ENCODE measurements around the gene DGKH.

DGKH gene

DNA sequence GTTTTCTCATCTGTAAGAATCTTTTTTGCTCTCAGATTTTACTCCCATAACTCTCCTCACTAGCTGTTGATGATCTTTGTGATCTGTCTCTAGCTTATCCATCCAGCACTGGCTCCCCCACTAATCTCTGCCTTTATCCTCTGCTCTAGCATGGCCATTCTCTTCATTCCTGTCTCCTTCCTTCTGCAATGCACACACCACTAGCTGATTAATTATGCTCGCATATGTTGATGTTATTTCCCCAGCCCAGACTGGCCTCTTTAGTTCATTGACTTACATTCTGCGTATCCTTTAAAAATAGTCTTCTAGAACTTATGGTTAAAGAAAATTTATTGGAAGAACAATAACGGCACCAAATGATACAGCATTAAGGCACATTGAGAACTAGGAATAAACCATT, 52.5 kb downstream of the DGKH start:
- no peaks in the 10 kb centered on the region for H3K9me3 ChIP-seq
- no peaks in the 10 kb centered on the region for H3K36me3 ChIP-seq
- no peak overlapping the region for H3K27ac ChIP-seq
- H3K4me3 ChIP-seq (ENCODE audit: low read depth in 1 of 2, low read length in 1 of 2), result no peak overlapping the region
- no peaks in the 10 kb centered on the region for H3K4me1 ChIP-seq (ENCODE audit: control insufficient read depth in 1 of 2, insufficient read depth in 1 of 2, low read depth in 1 of 2, low read length in 1 of 2)
- TF ChIP-seq, protein P1, sequence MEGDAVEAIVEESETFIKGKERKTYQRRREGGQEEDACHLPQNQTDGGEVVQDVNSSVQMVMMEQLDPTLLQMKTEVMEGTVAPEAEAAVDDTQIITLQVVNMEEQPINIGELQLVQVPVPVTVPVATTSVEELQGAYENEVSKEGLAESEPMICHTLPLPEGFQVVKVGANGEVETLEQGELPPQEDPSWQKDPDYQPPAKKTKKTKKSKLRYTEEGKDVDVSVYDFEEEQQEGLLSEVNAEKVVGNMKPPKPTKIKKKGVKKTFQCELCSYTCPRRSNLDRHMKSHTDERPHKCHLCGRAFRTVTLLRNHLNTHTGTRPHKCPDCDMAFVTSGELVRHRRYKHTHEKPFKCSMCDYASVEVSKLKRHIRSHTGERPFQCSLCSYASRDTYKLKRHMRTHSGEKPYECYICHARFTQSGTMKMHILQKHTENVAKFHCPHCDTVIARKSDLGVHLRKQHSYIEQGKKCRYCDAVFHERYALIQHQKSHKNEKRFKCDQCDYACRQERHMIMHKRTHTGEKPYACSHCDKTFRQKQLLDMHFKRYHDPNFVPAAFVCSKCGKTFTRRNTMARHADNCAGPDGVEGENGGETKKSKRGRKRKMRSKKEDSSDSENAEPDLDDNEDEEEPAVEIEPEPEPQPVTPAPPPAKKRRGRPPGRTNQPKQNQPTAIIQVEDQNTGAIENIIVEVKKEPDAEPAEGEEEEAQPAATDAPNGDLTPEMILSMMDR (IDR thresholded peaks at IDR 0.05), result no peak
- no peaks in the 10 kb centered on the region for H3K27me3 ChIP-seq

DNA sequence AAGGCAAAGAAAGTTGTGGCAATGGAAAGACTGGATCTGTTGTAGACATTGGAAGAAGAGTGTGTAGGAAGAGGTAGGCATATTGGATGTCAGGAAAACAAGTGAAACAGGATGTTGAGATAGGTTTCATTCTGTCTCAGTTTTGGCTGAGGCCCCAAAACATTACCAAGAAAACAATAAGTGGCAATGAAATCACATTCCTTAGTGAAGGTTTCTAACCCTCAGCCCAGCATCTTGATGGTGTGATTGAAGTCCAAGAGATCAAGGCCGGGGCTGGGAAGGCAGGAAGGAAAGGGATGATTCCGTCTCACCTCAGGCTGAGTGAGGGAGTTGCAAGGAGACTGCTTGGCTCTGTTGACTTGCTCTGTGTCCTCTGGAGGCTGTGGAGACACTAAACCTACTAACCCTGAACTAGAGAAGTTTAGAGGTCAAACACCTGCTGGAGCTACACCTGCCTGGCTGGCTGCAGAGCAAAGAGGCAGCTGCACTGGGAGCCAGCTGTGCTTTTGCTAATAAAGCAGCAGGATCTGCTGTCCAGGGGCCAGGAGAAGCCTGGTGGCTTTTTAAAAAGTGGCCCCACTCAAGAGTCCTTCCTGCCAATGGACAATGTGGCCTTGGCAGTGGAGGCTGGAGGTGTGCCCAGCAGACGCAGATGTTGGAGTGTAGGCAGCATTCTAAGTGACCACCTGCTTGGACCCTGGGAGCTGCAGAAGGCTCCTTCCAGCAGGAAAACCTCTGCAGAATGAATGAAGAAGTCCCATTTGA, 53.6 kb downstream of the DGKH start:
- Histone ChIP-seq H3K27me3 (no peaks in the 10 kb centered on the region), H3K9me3 (no peaks in the 10 kb centered on the region), H3K36me3 (no peaks in the 10 kb centered on the region), H3K4me3 (ENCODE audit: low read depth in 1 of 2, low read length in 1 of 2) (no peak overlapping the region), H3K4me1 (ENCODE audit: control insufficient read depth in 1 of 2, insufficient read depth in 1 of 2, low read depth in 1 of 2, low read length in 1 of 2) (no peaks in the 10 kb centered on the region), H3K27ac (no peak overlapping the region)
- TF ChIP-seq, protein P1 (IDR thresholded peaks at IDR 0.05), result no peak

DNA sequence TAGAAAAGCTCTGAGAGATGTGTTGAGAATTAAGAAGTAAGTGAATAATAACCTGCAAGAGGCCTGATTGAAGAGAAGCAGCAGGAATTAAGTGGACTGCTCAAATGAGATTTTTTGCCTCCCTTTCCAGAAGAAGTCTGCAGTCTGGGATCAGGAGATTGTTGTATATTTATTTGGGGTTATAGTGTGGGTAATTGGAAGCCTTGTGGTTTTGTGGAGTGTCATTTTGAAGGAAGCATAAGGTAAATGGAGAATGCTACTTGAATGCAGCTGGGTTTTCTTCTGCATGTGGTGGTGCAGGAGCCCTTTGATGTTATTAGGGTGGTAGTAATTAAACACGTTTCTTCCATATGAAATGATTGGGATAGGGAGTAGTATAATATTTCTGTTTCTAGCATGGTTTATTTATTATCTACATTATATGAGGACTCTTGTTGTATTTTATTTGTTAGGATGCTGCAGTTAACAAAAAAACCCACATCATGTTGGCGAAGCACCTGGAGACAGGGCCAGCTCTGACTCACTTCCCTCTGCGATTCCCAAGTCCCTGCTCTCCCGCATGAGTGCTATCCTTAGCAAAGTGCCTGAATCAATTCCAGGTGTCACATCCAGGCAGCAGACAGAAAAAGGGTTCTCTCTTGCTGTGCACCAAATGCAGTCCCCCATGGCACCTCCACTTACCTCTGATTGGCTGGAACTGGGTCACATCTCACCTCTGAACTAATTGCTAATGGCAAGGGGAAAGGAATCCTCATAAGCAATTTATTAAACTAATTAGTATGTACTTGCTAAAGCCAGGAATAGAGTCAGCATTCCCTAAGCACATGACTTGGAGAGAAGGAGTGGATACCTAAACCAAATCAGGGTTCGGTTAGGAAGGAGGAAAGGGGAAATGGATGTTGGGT, 54.8 kb downstream of the DGKH start:
- TF ChIP-seq, protein P1 (IDR thresholded peaks at IDR 0.05), result no peak
- Histone ChIP-seq H3K27ac (no peak overlapping the region), H3K4me3 (ENCODE audit: low read depth in 1 of 2, low read length in 1 of 2) (no peak overlapping the region), H3K4me1 (ENCODE audit: control insufficient read depth in 1 of 2, insufficient read depth in 1 of 2, low read depth in 1 of 2, low read length in 1 of 2) (no peaks in the 10 kb centered on the region), H3K9me3 (no peaks in the 10 kb centered on the region), H3K27me3 (no peaks in the 10 kb centered on the region), H3K36me3 (no peaks in the 10 kb centered on the region)

DNA sequence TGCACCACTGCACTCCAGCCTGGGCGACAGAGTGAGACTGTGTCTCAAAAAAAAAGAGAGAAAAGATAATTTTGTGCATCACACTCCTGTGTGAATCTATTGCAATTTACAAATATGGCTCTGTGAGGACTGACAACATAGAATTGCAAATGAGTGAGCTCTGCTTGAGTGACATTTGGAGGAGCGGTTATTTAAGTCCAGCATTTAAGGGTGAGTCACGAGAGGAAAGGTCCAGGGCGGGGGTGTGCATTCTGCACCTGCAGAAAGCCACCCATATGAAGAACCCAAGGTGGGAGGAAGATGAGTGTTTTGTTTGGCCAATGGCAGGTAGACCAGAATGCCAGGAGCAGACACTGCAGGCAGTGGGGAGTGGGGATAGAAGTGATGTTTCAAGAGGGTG, 58.5 kb downstream of the DGKH start:
- no peaks in the 10 kb centered on the region for H3K27me3 ChIP-seq
- TF ChIP-seq, protein P1 (IDR thresholded peaks at IDR 0.05), result no peak
- H3K36me3 ChIP-seq, result no peaks in the 10 kb centered on the region
- no peaks in the 10 kb centered on the region for H3K9me3 ChIP-seq
- H3K4me3 ChIP-seq (ENCODE audit: low read depth in 1 of 2, low read length in 1 of 2), result no peak overlapping the region
- no peak overlapping the region for H3K27ac ChIP-seq
- no peaks in the 10 kb centered on the region for H3K4me1 ChIP-seq (ENCODE audit: control insufficient read depth in 1 of 2, insufficient read depth in 1 of 2, low read depth in 1 of 2, low read length in 1 of 2)

DNA sequence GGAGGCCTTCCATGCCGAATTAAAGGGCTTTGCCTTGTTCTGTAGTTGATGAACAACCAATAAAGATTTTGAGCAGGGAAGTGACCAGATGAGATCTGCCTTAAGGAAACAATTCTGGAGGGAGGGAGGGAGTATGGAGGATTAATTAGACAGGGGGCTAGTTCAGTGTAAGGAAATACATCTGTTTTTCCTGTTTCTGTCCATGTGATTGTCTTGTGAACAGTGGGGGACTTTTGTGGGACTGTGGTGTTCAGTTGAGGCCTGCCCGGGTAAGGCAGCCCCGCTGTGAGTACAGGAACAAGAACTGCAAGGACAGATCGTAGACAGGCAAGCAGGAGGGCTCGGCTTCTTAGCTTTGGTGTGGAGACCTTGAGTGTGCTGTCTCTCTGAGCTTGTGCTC, 59.0 kb downstream of the DGKH start:
- no peak overlapping the region for H3K27ac ChIP-seq
- H3K4me1 ChIP-seq (ENCODE audit: control insufficient read depth in 1 of 2, insufficient read depth in 1 of 2, low read depth in 1 of 2, low read length in 1 of 2), result no peaks in the 10 kb centered on the region
- TF ChIP-seq, protein P1 (IDR thresholded peaks at IDR 0.05), result no peak
- H3K4me3 ChIP-seq (ENCODE audit: low read depth in 1 of 2, low read length in 1 of 2), result no peak overlapping the region
- H3K9me3 ChIP-seq, result no peaks in the 10 kb centered on the region
- no peaks in the 10 kb centered on the region for H3K36me3 ChIP-seq
- H3K27me3 ChIP-seq, result no peaks in the 10 kb centered on the region

Data from neutrophil (primary cell).